ENCODE measurements around the gene STRA6.
A peak's percentile ranks its signal among the peaks of the same experiment; 100 is the strongest.

The STRA6 gene

GRCh38 chr15:74158855-74159650 lies 43.5 kb downstream of the STRA6 start:
- TF ChIP-seq CTCF (conservative IDR thresholded peaks at IDR 0.05; ENCODE audit: low read length): no peak
- DNase-seq (ENCODE audit: low read depth): no peak
- H3K4me3 ChIP-seq (ENCODE audit: low read length): no peak overlapping the region

GRCh38 chr15:74157868-74158827 lies 44.4 kb downstream of the STRA6 start:
- TF ChIP-seq CTCF (conservative IDR thresholded peaks at IDR 0.05; ENCODE audit: low read length): no peak
- no peak for DNase-seq (ENCODE audit: low read depth)
- H3K4me3 ChIP-seq (ENCODE audit: low read length): no peak overlapping the region

GRCh38 chr15:74156678-74157411 lies 45.7 kb downstream of the STRA6 start:
- no peak for TF ChIP-seq CTCF (conservative IDR thresholded peaks at IDR 0.05; ENCODE audit: low read length)
- no peak overlapping the region for H3K4me3 ChIP-seq (ENCODE audit: low read length)
- peak; percentile 34 for DNase-seq (ENCODE audit: low read depth)

- no peak for DNase-seq (ENCODE audit: low read depth)
- no peak overlapping the region for H3K4me3 ChIP-seq (ENCODE audit: low read length)
- no peak for TF ChIP-seq CTCF (conservative IDR thresholded peaks at IDR 0.05; ENCODE audit: low read length)
Observed at GRCh38 chr15:74155766-74156417, 46.7 kb downstream of the STRA6 start.

GRCh38 chr15:74147051-74147450 lies 55.5 kb downstream of the STRA6 start:
- DNase-seq (ENCODE audit: low read depth): no peak
- H3K4me3 ChIP-seq (ENCODE audit: low read length): no peak overlapping the region
- TF ChIP-seq CTCF (conservative IDR thresholded peaks at IDR 0.05; ENCODE audit: low read length): no peak

GRCh38 chr15:74146277-74146800 lies 56.2 kb downstream of the STRA6 start:
- H3K4me3 ChIP-seq (ENCODE audit: low read length): no peak overlapping the region
- no peak for TF ChIP-seq CTCF (conservative IDR thresholded peaks at IDR 0.05; ENCODE audit: low read length)
- no peak for DNase-seq (ENCODE audit: low read depth)
